DMS53 (cell line): ENCODE results near the gene DLX6.

Source experiments
- DNase-seq: peaks from one replicate; lab custom pipeline; 2025; lab: John Stamatoyannopoulos, UW

The DLX6 gene

GRCh38 chr7:97005183-97006054 is at the start of gene DLX6:
TSS of gene DLX6 (plus strand) at chr7:97005553. CDS start at chr7:97005978, 425 bp downstream.
- peak; percentile 98 for DNase-seq

GRCh38 chr7:96959135-96959534 is 46.2 kb upstream of the DLX6 start:
- DNase-seq = no peak

DNA sequence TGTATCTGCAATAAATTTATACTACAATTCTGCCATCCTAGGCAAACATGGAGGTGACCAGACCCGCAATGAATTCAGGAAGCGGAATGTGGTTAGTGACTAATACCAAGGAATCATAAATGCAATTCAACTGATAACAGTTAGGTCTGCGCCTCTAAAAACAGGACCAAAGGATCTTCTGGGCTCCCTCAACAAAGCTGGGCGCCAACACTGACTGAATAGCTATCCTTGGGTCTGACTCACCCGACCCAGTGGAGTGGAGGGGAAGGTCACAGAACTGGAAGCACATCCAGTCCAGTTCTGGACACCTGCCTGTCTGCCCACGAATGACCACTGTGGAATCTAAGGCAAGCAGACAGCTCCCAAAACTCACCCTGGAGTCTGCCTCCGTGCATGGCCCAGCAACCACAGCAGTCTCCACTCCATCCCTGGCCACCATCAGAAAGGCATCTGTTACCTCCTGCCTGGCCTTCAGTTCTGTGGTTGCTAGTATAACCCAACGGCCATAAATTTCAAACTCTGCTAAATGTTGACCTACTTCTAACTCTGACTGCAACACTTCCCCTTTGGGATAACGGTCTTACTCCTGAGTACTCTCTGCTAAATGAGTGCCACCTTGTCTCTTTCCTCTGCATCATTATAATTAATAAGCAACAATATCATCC is 43.0 kb upstream of the DLX6 start:
- DNase-seq = no peak

- no peak for DNase-seq
Observed at GRCh38 chr7:96968981-96969380, 36.4 kb upstream of the DLX6 start.

DNA sequence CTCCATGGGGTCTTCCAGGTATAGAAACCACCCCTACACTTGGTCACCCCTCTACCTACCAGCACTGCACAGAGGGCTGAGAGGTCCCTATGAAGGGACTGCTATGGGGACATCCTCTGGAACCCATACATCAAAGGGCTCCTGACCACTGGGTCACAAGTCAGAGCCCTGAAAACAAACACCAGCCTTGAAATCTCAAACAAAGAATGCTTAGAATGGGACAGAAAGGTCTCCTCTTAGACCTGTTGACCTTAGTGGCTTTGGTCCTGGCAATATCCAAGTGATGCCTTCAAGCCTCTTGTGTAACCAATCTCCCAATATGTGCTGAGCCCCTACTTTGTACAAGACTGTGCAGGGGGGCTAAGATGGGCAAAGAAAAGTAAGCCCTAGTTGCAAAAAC is 34.6 kb upstream of the DLX6 start:
- no peak for DNase-seq

GRCh38 chr7:96973986-96974385 is 31.4 kb upstream of the DLX6 start:
- DNase-seq = no peak

- DNase-seq = no peak
Observed at GRCh38 chr7:96976106-96976505, 29.2 kb upstream of the DLX6 start.

DNA sequence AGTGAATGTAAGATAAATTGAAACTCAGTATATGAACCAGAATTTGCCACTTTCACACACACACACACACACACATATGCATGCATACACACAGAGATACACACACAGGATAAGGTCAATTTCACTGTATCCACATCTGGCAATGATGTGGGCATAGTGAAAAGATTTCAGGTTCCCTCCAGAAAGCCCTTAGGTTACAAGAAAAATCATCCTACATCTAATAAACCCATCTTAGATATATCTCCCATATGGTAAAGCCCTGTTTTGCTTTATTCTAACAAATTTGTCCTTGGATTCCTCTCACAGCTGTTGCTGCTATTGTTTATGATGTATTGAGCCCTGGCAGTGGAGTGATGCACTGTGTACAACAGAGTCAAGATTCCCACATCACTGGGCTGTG is 27.9 kb upstream of the DLX6 start:
- DNase-seq = no peak

DNA sequence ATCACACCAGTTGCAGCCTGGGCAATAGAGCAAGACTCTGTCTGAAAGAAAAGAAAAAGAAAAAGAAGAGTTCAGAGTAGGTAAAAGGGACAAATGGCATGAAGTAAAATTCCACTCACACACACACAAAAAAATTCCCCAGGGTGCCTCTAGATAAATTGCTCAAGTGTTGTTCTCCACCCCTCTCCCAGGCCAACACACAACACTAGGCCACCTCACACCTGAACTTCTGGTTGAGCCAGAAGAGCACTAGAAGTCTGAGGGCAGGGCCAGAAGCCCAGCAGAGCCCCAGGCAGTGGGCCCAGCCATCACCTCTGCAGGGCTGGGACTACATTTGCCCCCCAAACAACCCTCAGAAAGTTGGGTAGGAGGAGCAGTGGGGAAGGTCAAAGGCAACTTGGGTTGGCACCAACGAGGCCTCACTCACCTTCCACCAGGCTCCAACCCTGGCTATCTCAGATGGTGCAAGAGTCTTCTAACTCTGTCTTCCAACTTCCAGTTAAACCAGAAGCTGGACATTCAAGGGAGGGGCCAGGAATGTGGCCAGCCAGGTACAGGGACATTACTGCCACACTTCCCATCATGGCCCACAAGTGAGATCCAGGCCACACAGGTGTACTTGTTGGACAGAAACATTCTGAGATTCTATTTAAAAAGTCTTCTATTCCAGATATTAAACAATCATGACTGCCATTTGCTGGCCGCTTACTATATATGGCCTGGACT is 25.6 kb upstream of the DLX6 start:
- DNase-seq = no peak

GRCh38 chr7:96982586-96982985 is 22.8 kb upstream of the DLX6 start:
- no peak for DNase-seq

- DNase-seq = no peak
Observed at GRCh38 chr7:96985992-96986391, 19.4 kb upstream of the DLX6 start.

DNA sequence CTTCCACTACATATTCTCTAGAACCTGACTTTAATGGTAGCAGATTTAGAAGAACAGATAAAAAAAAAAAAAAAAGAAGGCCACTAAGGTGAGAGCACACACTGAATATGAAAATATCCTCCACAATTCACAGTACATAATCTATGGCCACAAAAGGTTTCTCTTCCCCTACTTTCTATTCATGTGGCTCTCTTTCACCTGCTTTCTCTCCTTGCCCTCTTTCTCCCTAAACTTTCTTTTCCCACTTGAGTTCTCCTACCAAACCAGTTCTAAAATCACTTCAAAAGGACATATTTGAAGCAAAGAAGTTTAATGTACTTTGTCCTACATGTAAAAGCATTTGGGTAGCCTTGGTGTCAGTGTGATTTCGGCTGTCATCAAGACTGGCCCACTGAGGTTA is 18.5 kb upstream of the DLX6 start:
- DNase-seq = no peak

DNA sequence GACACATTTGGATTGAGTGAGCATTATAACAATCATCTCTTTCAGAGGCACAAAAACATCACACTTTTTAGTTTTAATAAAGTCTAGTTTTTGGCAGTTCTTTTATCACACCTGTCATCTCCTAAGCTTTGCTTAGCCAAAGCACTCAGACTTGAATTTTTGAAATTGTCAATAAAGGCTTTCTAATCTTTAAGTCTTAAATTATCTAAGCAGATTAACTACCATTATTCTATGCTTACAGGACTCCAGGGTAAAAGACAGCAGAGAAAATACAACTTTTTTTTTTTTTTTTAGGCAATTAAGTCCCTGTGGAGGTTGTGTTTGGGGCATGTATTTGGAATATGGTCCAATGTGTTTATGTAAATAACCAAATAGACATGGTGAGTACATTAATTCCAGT is 17.6 kb upstream of the DLX6 start:
- no peak for DNase-seq

- no peak for DNase-seq
Observed at GRCh38 chr7:96989241-96989858, 16.0 kb upstream of the DLX6 start.

DNA sequence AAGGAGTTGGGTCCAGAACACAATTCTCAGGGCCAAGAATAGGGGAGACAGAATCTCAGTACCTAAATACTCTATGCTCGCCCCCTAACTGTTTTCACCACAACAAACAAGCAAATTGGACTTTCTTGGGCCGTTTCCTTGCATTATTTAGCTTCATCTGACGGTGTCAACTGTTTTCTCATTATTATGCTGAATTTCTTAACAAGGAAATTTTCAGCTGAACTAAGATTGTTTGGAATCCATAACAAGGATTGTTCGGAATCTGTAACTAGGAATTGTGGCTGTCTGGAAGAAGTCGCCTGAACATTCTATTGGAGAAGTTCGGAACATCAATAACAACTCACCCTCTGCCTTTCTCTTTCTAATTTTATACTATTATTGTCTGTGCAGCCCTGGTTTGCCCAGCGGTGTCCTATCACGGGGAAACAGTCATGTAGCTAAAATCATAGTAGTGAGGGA is 15.5 kb upstream of the DLX6 start:
- DNase-seq = no peak

GRCh38 chr7:96991546-96992191 is 13.7 kb upstream of the DLX6 start:
- DNase-seq = no peak

GRCh38 chr7:96992192-96993005 is 13.0 kb upstream of the DLX6 start:
- DNase-seq = no peak

DNA sequence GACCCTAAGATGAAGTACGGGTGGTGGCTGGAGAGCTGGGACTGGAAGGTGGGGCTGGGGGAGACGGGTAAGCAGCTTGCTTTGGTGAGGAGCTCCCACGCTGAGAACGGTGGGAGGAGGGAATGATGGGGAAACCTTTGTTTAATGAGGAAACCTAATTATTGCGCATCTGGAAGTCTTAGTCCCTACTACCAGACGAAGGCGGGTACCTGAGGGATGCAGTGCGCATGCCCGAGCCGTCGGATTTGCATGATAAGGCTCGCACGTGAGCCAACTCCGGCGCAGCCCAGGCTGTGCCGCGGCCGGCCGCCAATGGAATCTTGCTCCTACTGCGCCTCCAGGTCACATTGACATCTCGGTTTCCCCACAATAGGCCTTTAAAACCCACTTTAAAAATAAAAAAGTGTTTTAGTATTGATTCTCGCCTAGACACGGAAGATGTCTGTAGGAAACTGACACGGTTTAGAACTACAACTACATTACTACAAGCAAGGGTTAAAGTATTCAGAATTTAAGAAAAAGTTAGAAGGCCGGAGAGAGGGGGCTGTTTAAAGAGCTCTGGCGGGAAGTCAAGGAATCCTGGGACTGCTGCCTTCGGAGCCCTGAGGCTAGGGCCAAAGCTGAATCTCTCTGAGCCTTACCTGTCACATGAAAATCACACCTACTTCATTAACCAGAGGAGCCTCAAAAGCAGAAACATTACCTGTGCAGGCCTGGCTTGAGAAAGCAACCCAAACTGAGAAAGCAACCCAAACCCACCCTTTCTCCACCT is 12.1 kb upstream of the DLX6 start:
- peak; percentile 55 for DNase-seq

DNA sequence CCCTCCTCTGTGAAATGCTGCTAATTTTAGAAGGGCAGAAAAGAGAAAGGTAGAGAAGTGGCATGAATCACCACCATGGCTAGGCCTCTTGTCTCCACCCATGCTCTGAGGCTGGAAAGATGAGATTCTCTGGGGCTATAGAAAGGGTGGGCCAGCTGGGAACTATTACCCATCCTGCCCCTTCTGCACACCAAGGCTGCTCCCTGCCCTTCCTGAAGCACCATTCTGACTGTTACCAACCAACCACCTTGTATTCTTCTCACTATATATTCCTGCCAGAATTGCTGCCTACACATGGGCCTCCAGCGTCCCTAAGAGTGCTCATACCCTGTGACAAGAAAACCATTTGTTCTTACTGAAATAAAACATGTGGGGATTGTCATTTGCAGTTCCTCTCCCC is 11.4 kb upstream of the DLX6 start:
- peak; percentile 12 for DNase-seq
